ENCODE data around the gene APH1B.
A peak's percentile ranks its signal among the peaks of the same experiment; 100 is the strongest.
"Not testable (repeated sequence)": the region's sequence is repeated elsewhere in the genome, so short reads cannot be mapped to it uniquely, and the experiment has no call there.

Gene APH1B

GRCh38 chr15:63277038-63277892 lies at the start of gene APH1B:
Gene APH1B (plus strand): TSS chr15:63277605. CDS start chr15:63277624, 19 bp downstream.
- DNase-seq (ENCODE audit: low read depth in 1 of 2, low spot score in 1 of 2), result peak; percentile 63 to 69

- no peak for DNase-seq (ENCODE audit: low read depth in 1 of 2, low spot score in 1 of 2)
Measured at GRCh38 chr15:63227689-63228088, 49.7 kb upstream of the APH1B start.

- no peak for DNase-seq (ENCODE audit: low read depth in 1 of 2, low spot score in 1 of 2)
Measured at GRCh38 chr15:63231206-63231605, 46.2 kb upstream of the APH1B start.

GRCh38 chr15:63231706-63232105 lies 45.7 kb upstream of the APH1B start:
- DNase-seq (ENCODE audit: low read depth in 1 of 2, low spot score in 1 of 2), result no peak

- no peak for DNase-seq (ENCODE audit: low read depth in 1 of 2, low spot score in 1 of 2)
Measured at GRCh38 chr15:63232405-63232804, 45.0 kb upstream of the APH1B start.

- no peak for DNase-seq (ENCODE audit: low read depth in 1 of 2, low spot score in 1 of 2)
Measured at GRCh38 chr15:63232943-63233342, 44.5 kb upstream of the APH1B start.

- no peak for DNase-seq (ENCODE audit: low read depth in 1 of 2, low spot score in 1 of 2)
Measured at GRCh38 chr15:63233667-63234423, 43.6 kb upstream of the APH1B start.

GRCh38 chr15:63234451-63234870 lies 42.9 kb upstream of the APH1B start:
- DNase-seq (ENCODE audit: low read depth in 1 of 2, low spot score in 1 of 2), result no peak

- no peak for DNase-seq (ENCODE audit: low read depth in 1 of 2, low spot score in 1 of 2)
Measured at GRCh38 chr15:63236272-63236671, 41.1 kb upstream of the APH1B start.

GRCh38 chr15:63237086-63237485 lies 40.3 kb upstream of the APH1B start:
- DNase-seq (ENCODE audit: low read depth in 1 of 2, low spot score in 1 of 2), result not testable (repeated sequence)

GRCh38 chr15:63238171-63238570 lies 39.2 kb upstream of the APH1B start:
- no peak for DNase-seq (ENCODE audit: low read depth in 1 of 2, low spot score in 1 of 2)

GRCh38 chr15:63238796-63239195 lies 38.6 kb upstream of the APH1B start:
- no peak for DNase-seq (ENCODE audit: low read depth in 1 of 2, low spot score in 1 of 2)

- DNase-seq (ENCODE audit: low read depth in 1 of 2, low spot score in 1 of 2), result no peak
Measured at GRCh38 chr15:63240109-63240508, 37.3 kb upstream of the APH1B start.

- no peak for DNase-seq (ENCODE audit: low read depth in 1 of 2, low spot score in 1 of 2)
Measured at GRCh38 chr15:63241316-63241715, 36.1 kb upstream of the APH1B start.

GRCh38 chr15:63243101-63243500 lies 34.3 kb upstream of the APH1B start:
- no peak for DNase-seq (ENCODE audit: low read depth in 1 of 2, low spot score in 1 of 2)

- DNase-seq (ENCODE audit: low read depth in 1 of 2, low spot score in 1 of 2), result no peak
Measured at GRCh38 chr15:63243776-63244175, 33.6 kb upstream of the APH1B start.

- DNase-seq (ENCODE audit: low read depth in 1 of 2, low spot score in 1 of 2), result no peak
Measured at GRCh38 chr15:63244399-63244798, 33.0 kb upstream of the APH1B start.

- no peak for DNase-seq (ENCODE audit: low read depth in 1 of 2, low spot score in 1 of 2)
Measured at GRCh38 chr15:63244976-63245645, 32.3 kb upstream of the APH1B start.

- DNase-seq (ENCODE audit: low read depth in 1 of 2, low spot score in 1 of 2), result no peak
Measured at GRCh38 chr15:63246691-63247469, 30.5 kb upstream of the APH1B start.

GRCh38 chr15:63250312-63250965 lies 27.0 kb upstream of the APH1B start:
- no peak for DNase-seq (ENCODE audit: low read depth in 1 of 2, low spot score in 1 of 2)

Measured in stimulated activated CD4-positive, alpha-beta T cell treated with anti-CD3 and anti-CD28 coated beads, Interleukin-15, amount 100 ng/mL, for 1 hour (primary cell).